Mononuclear cell (primary cell): Measurements from ENCODE around the gene IP6K3. TPM values are rescaled to one million over a fixed set of nuclear protein-coding genes. Genes with fewer than 3 reads are reported as not detected.
A peak's percentile ranks its signal among the peaks of the same experiment; 100 is the strongest.

Source experiments
- H3K27me3 ChIP-seq: 2 replicates; pipeline ENCODE4 v1.6.0; 2011; ENCODE audit warnings: low read length, control low read depth; ENCODE audit not compliant: insufficient read depth
- H3K4me1 ChIP-seq: 2 replicates; pipeline ENCODE4 v1.5.1; 2011; ENCODE audit warnings: mild to moderate bottlenecking, low read length, control low read depth; ENCODE audit not compliant: insufficient read depth
- H3K4me3 ChIP-seq: 2 replicates; pipeline ENCODE4 v1.5.1; 2011; ENCODE audit warnings: mild to moderate bottlenecking, low read length, moderate library complexity
- H3K9me3 ChIP-seq: 2 replicates; pipeline ENCODE4 v1.5.1; 2011; ENCODE audit warnings: low read depth, mild to moderate bottlenecking, control low read depth, low read length
- total RNA-seq: library from RNA; depleted of rRNA; stranded (reverse); fragments of >200 nt; gene quantifications from one replicate; pipeline ENCODE4 v1.2.3, GENCODE V29; 2012

IP6K3 gene, protein sequence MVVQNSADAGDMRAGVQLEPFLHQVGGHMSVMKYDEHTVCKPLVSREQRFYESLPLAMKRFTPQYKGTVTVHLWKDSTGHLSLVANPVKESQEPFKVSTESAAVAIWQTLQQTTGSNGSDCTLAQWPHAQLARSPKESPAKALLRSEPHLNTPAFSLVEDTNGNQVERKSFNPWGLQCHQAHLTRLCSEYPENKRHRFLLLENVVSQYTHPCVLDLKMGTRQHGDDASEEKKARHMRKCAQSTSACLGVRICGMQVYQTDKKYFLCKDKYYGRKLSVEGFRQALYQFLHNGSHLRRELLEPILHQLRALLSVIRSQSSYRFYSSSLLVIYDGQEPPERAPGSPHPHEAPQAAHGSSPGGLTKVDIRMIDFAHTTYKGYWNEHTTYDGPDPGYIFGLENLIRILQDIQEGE
- total RNA-seq, result not detected

DNA sequence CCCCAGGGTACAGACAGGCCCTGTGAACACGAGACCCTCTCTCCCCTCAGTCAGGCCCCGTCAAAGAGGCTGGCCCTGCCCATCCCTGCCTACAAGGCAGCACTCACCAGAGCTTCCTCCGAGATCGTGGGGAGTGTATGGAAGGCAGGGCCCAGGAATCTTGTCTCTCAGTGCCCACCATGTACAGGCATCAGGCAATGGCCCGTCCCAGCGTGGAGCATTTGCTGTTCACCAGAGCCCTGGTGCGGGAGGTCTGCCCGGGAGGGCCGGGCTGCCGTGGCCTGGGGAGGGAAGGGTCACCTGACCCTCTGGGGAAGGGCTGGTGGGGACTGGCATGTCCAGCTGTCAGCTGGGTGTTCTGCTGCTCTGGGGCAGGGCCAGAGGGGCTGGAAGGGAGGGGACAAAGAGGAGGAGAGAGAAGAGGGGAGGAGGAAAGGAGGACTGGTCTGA lies at the start of gene IP6K3:
Gene IP6K3, minus strand, starts transcription at position 255 of the 450 bp plus-strand sequence. CDS start 11,429 bp downstream, outside the sequence.
- H3K27me3 ChIP-seq, result no peaks in the 10 kb centered on the region
- H3K4me1 ChIP-seq, result no peaks in the 10 kb centered on the region

DNA sequence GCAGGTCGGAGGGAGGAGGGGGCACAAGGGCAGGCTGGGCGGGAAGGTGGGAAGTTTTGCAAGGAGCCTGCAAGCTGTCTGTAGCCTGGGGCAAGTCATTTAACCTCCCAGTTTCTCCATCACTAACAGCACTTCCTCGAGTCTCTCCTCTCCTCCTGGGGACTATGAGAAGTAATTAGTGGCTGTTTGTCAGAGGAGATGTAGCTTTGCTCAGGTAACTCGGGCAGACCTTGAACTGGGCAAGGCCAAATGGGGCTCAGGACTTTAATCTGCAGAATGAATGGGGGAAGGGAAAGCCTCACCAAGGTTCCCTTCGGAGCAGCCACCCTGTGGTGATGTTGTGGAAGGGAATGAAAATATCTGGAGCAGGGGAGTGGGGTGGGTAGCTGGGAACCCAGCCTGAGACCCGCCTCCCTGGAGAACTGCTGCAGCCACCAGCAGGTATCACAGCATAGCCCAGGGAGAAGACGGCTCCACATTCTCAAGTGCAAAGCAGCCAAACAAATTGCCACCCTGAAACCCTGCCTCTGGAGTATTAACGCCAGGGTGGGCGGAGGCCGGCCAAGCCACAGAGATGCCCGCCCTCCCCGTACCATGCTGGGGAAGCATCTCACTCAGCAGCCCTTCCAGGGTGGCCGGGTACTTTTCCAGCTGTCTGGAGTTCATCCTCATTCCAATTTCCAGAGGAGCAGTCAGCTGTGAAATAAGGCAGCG lies 48.4 kb upstream of the IP6K3 start:
- Histone ChIP-seq H3K4me1 (no peaks in the 10 kb centered on the region), H3K4me3 (no peak overlapping the region), H3K9me3 (no peaks in the 10 kb centered on the region), H3K27me3 (no peaks in the 10 kb centered on the region)

More for the DNA sequence above, at the start of gene IP6K3:
- H3K9me3 ChIP-seq, result no peaks in the 10 kb centered on the region
- H3K4me3 ChIP-seq, result no peak within 1 kb of the TSS

GRCh38 chr6:33792981-33793380 lies 46.3 kb upstream of the IP6K3 start:
- no peaks in the 10 kb centered on the region for H3K9me3 ChIP-seq
- no peaks in the 10 kb centered on the region for H3K27me3 ChIP-seq
- no peak overlapping the region for H3K4me3 ChIP-seq
- peaks cover 8% of the 10 kb centered on the region for H3K4me1 ChIP-seq

DNA sequence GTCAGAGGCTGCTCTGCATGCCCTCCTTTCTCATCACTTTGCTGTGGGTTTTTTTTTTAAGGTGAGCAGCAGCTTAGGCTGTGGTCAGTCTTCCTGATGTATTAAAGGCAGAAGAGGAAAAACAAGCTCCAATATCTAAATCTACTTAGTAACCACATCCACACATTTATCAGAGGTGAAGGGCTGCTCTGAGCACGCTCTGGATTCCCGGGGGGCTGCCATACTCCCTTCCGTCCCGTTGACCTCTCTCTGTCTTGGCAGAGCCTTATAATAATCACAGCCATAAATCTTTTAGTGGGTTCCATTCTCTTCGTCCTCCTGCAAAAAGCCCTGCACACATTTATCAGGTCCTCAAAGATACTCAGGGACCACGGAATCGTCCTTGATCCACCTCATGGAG lies 44.9 kb upstream of the IP6K3 start:
- no peaks in the 10 kb centered on the region for H3K9me3 ChIP-seq
- peaks cover 21% of the 10 kb centered on the region for H3K4me1 ChIP-seq
- H3K4me3 ChIP-seq, result no peak overlapping the region
- H3K27me3 ChIP-seq, result no peaks in the 10 kb centered on the region

- no peaks in the 10 kb centered on the region for H3K9me3 ChIP-seq
- H3K4me3 ChIP-seq, result no peak overlapping the region
- H3K4me1 ChIP-seq, result peaks cover 28% of the 10 kb centered on the region
- H3K27me3 ChIP-seq, result no peaks in the 10 kb centered on the region
Observed at GRCh38 chr6:33790910-33791309, 44.2 kb upstream of the IP6K3 start.

GRCh38 chr6:33790379-33790778 lies 43.7 kb upstream of the IP6K3 start:
- no peaks in the 10 kb centered on the region for H3K27me3 ChIP-seq

GRCh38 chr6:33789550-33789895 lies 42.8 kb upstream of the IP6K3 start:
- no peaks in the 10 kb centered on the region for H3K27me3 ChIP-seq
- peaks cover 41% of the 10 kb centered on the region for H3K4me1 ChIP-seq
- H3K4me3 ChIP-seq, result peak overlapping the region; percentile 96
- H3K9me3 ChIP-seq, result no peaks in the 10 kb centered on the region

More at GRCh38 chr6:33790379-33790778, 43.7 kb upstream of the IP6K3 start:
- no peaks in the 10 kb centered on the region for H3K9me3 ChIP-seq
- peaks cover 34% of the 10 kb centered on the region for H3K4me1 ChIP-seq
- no peak overlapping the region for H3K4me3 ChIP-seq

DNA sequence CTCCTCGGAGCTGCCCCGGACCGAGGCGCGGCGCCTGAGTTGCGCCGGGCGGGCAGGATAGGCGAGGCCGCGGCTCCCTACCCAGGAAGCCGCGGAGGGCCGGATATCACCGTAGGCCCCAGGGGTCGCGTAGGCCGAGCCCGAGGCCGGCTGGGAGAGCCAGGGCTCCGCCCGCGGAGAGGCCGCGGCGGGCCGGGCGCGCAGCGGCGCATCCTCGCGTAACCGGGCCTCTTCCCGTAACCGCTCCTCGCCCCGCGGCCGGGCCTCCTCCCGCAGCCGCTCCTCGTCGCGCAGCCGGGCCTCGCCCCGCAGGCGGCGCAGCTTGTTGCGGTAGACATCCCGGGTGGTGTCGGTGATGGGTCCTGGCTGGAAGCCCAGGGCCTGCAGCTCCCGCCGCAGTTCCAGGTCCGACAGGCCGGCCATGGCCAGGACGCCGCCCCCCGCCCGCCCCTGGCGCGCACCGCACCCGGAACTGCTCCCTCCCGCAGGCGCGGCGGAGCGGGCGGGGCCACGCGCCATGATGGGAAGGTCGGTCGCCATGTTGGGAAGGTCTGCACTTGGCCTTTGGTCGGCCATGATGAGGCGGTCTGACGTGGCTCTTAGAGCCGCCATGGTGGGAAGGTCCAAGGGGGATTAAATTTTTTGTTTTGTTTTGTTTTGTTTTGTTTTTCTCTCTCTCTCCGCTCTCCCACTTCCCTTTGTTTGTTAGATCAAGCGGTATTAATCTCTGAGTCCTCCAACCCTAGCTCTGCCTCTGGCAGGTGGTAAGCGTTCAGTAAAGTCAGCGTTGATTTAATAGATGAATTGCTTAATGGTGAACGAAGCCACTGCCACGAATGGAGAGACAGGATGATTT lies 42.2 kb upstream of the IP6K3 start, which contains the start of gene LEMD2:
Gene LEMD2, minus strand, starts transcription at position 437 of the 856 bp plus-strand sequence. Its CDS starts 14 bp downstream, at position 423.
- peaks cover 41% of the 10 kb centered on the region for H3K4me1 ChIP-seq

GRCh38 chr6:33787954-33788693 lies 41.4 kb upstream of the IP6K3 start:
- no peaks in the 10 kb centered on the region for H3K9me3 ChIP-seq
- peak overlapping the region; percentile 96 for H3K4me3 ChIP-seq
- peaks cover 41% of the 10 kb centered on the region for H3K4me1 ChIP-seq
- no peaks in the 10 kb centered on the region for H3K27me3 ChIP-seq

More for the DNA sequence above, 42.2 kb upstream of the IP6K3 start, which contains the start of gene LEMD2:
- H3K9me3 ChIP-seq, result no peaks in the 10 kb centered on the region
- H3K27me3 ChIP-seq, result no peaks in the 10 kb centered on the region
- peak within 1 kb of the TSS; percentile 96 for H3K4me3 ChIP-seq

DNA sequence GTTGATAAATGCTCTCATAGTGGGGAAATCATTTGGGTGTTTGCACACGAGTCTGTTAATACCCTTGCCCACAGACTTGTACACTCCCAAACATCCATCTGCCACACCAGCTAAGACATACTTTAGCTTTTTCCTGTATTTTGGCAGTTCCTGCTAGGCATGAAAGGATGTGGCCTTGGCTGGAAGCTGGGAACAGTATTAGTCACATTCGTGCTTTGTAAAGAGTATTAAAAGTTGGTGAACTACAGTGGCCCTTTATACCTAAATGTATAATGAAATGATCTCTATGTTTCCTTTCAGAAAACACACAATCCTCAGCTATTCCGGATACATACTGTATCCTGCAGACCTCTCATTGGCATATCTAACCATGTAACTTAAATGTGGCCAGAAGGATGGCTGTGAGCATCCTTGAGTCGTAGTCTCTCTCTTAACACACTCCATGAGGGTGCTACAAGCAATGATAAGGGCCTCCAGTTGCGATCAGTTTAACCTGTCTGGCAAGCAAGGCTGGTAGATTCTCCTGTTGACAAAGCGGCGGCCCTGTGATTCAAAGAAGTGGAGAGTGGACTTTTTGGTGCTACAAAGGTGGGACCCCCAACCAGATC lies 40.7 kb upstream of the IP6K3 start:
- Histone ChIP-seq H3K4me1 (peaks cover 41% of the 10 kb centered on the region), H3K4me3 (peak overlapping the region; percentile 96), H3K9me3 (no peaks in the 10 kb centered on the region), H3K27me3 (no peaks in the 10 kb centered on the region)

GRCh38 chr6:33786736-33787135 lies 40.0 kb upstream of the IP6K3 start:
- Histone ChIP-seq H3K9me3 (no peaks in the 10 kb centered on the region), H3K4me1 (peaks cover 41% of the 10 kb centered on the region), H3K4me3 (no peak overlapping the region)

GRCh38 chr6:33785778-33786177 lies 39.1 kb upstream of the IP6K3 start:
- Histone ChIP-seq H3K4me1 (peaks cover 41% of the 10 kb centered on the region), H3K9me3 (no peaks in the 10 kb centered on the region), H3K27me3 (no peaks in the 10 kb centered on the region), H3K4me3 (no peak overlapping the region)

More at GRCh38 chr6:33786736-33787135, 40.0 kb upstream of the IP6K3 start:
- H3K27me3 ChIP-seq, result no peaks in the 10 kb centered on the region

- Histone ChIP-seq H3K4me1 (peaks cover 41% of the 10 kb centered on the region), H3K4me3 (no peak overlapping the region), H3K27me3 (no peaks in the 10 kb centered on the region), H3K9me3 (no peaks in the 10 kb centered on the region)
Observed at GRCh38 chr6:33784787-33785186, 38.1 kb upstream of the IP6K3 start.
